Gastrocnemius medialis (tissue), 4 donors: ENCODE measurements around the gene C20orf141. TPM values are rescaled to one million over a fixed set of nuclear protein-coding genes. Genes with fewer than 3 reads are reported as not detected.
A peak's percentile ranks its signal among the peaks of the same experiment; 100 is the strongest.
"Not testable (repeated sequence)": the region's sequence is repeated elsewhere in the genome, so short reads cannot be mapped to it uniquely, and the experiment has no call there.

Source experiments
- ATAC-seq, 2 donors: fragments of 150-250 bp; one replicate each; pipeline ENCODE4 v1.9.1; 2016
- DNase-seq, 2 donors: peaks; one replicate each; pipeline ENCODE4 v3.0.0-alpha.2; 2019
- H3K27ac ChIP-seq, 4 donors: fragments of 200-600 bp; sonication (generic); 1 replicate in 1 of 4; 2 replicates in 3 of 4; pipeline ENCODE4 v1.5.1; 2016 to 2018; ENCODE audit warnings: mild to moderate bottlenecking in 2 of 4, moderate library complexity in 1 of 4
- H3K27me3 ChIP-seq, 3 donors: fragments of 200-600 bp; sonication (generic) in 2 of 3; 1 replicate in 1 of 3; 2 replicates in 2 of 3; pipeline versions ENCODE4 v1.5.1 to v1.6.0; 2016 to 2019; ENCODE audit warnings: mild to moderate bottlenecking in 1 of 3, moderate library complexity in 1 of 3
- H3K36me3 ChIP-seq, 2 donors: fragments of 200-600 bp; sonication (generic) in 1 of 2; one replicate each; pipeline ENCODE4 v1.5.1; 2017 to 2018
- H3K4me1 ChIP-seq, 2 donors: fragments of 200-600 bp; sonication (generic) in 1 of 2; one replicate each; pipeline ENCODE4 v1.5.1; 2016 to 2017; ENCODE audit warnings: mild to moderate bottlenecking in 2 of 2
- H3K4me3 ChIP-seq, 4 donors: fragments of 200-600 bp; sonication (generic) in 3 of 4; 1 replicate in 1 of 4; 2 replicates in 3 of 4; pipeline ENCODE4 v1.5.1; 2016 to 2019; ENCODE audit warnings: mild to moderate bottlenecking in 2 of 4
- H3K9me3 ChIP-seq, 3 donors: fragments of 200-600 bp; sonication (generic) in 2 of 3; 1 replicate in 1 of 3; 2 replicates in 2 of 3; pipeline ENCODE4 v1.5.1; 2016 to 2019
- CTCF ChIP-seq, 5 experiments: fragments of 450-650 bp in 3 of 5; fragments of 200-600 bp in 2 of 5; sonication (generic) in 2 of 5; IDR thresholded peaks in 4 of 5; conservative IDR thresholded peaks in 1 of 5; 1 replicate in 4 of 5; 2 replicates in 1 of 5; pipeline ENCODE4 v1.5.1; 2016 to 2019; ENCODE audit warnings: antibody characterized with exemption in 5 of 5, mild to moderate bottlenecking in 3 of 5, moderate library complexity in 3 of 5
- POLR2A ChIP-seq, 2 donors: fragments of 450-650 bp; IDR thresholded peaks; one replicate each; pipeline ENCODE4 v1.6.1; 2017; ENCODE audit warnings: antibody characterized with exemption in 2 of 2, mild to moderate bottlenecking in 2 of 2, moderate library complexity in 2 of 2
- in situ Hi-C, 4 donors: fragments of 200-750 bp; cut with MboI; loops; one replicate each; pipeline versions ENCODE4 v1.15.0 to v1.8.0; 2017; ENCODE audit warnings: low sequenced_read_pairs in 4 of 4
- intact Hi-C: fragments of 100-400 bp; cut with DNase I; formaldehyde crosslinking; loops from one replicate; pipeline ENCODE4 v1.15.1; 2023; ENCODE audit warnings: low total_unique reads
- total RNA-seq, 4 donors: library from RNA; depleted of rRNA; stranded (reverse); fragments of >200 nt; gene quantifications; one replicate each; pipeline versions ENCODE4 v1.1.0 to v1.2.3, GENCODE V29; 2016

C20orf141 gene
- total RNA-seq, result not detected

- in situ Hi-C loops (no loop called here), intact Hi-C loops (no loop called here)
- Histone ChIP-seq H3K36me3 (no peaks in the 10 kb centered on the region), H3K4me1 (no peaks in the 10 kb centered on the region), H3K4me3 (no peak within 1 kb of the TSS), H3K9me3 (peaks cover 0 to 5% (median 0%) of the 10 kb centered on the region in 3 donors), H3K27ac (no peak within 1 kb of the TSS), H3K27me3 (peaks cover under 1 to 20% (median 13%) of the 10 kb centered on the region in 3 donors)
- DNase-seq (peak; percentile 19 to 59), ATAC-seq (peak; percentile 29 to 58)
- TF ChIP-seq CTCF (IDR thresholded peaks at IDR 0.05 in 4 of 5, conservative IDR thresholded peaks at IDR 0.05 in 1 of 5), result no peak
Measured at GRCh38 chr20:2814587-2815051, at the start of gene C20orf141. Gene C20orf141 (plus strand): TSS chr20:2814987. CDS start chr20:2815185, 198 bp downstream.

GRCh38 chr20:2767768-2768631 lies 46.8 kb upstream of the C20orf141 start:
- in situ Hi-C loops, result no loop called here
- no peak overlapping the region for H3K27ac ChIP-seq
- TF ChIP-seq CTCF (IDR thresholded peaks at IDR 0.05 in 4 of 5, conservative IDR thresholded peaks at IDR 0.05 in 1 of 5) (no peak), POLR2A (IDR thresholded peaks at IDR 0.05) (no peak)
- no peaks in the 10 kb centered on the region for H3K36me3 ChIP-seq
- peaks cover 7 to 13% (median 11%) of the 10 kb centered on the region in 3 donors for H3K27me3 ChIP-seq
- DNase-seq (no peak), ATAC-seq (no peak)
- intact Hi-C loops, result no loop called here
- no peaks in the 10 kb centered on the region for H3K9me3 ChIP-seq
- H3K4me3 ChIP-seq, result no peak overlapping the region
- H3K4me1 ChIP-seq, result no peaks in the 10 kb centered on the region

- intact Hi-C loops (no loop called here), in situ Hi-C loops (no loop called here)
- Histone ChIP-seq H3K36me3 (no peaks in the 10 kb centered on the region), H3K9me3 (no peaks in the 10 kb centered on the region), H3K27me3 (peaks cover under 1 to 11% (median 11%) of the 10 kb centered on the region in 3 donors), H3K4me3 (no peak overlapping the region), H3K4me1 (no peaks in the 10 kb centered on the region), H3K27ac (no peak overlapping the region)
- ATAC-seq, result no peak
- no peak for DNase-seq
- TF ChIP-seq POLR2A (IDR thresholded peaks at IDR 0.05), result no peak
- no peak for TF ChIP-seq CTCF (IDR thresholded peaks at IDR 0.05 in 4 of 5, conservative IDR thresholded peaks at IDR 0.05 in 1 of 5)
Measured at GRCh38 chr20:2768632-2769015, 46.2 kb upstream of the C20orf141 start.

- intact Hi-C loops, result loop anchor here (2.0 kb wide), 1 partner anchor 59 kb away; no protein-coding TSS in a partner anchor
- H3K4me3 ChIP-seq, in situ Hi-C loops, H3K36me3 ChIP-seq, H3K9me3 ChIP-seq, H3K27ac ChIP-seq, H3K4me1 ChIP-seq, DNase-seq, ATAC-seq: not testable (repeated sequence)
- peaks cover 0 to 11% (median 11%) of the 10 kb centered on the region in 3 donors for H3K27me3 ChIP-seq
Measured at GRCh38 chr20:2770091-2770490, 44.7 kb upstream of the C20orf141 start.

- in situ Hi-C loops, result no loop called here
Measured at GRCh38 chr20:2771631-2772080, 43.1 kb upstream of the C20orf141 start.

More at GRCh38 chr20:2771631-2772080, 43.1 kb upstream of the C20orf141 start:
- no peaks in the 10 kb centered on the region for H3K4me1 ChIP-seq
- H3K4me3 ChIP-seq, result no peak overlapping the region
- intact Hi-C loops, result loop anchor here (2.0 kb wide), 1 partner anchor 61 kb away; no protein-coding TSS in a partner anchor
- peaks cover 0 to 10% (median 8%) of the 10 kb centered on the region in 3 donors for H3K27me3 ChIP-seq
- no peak overlapping the region for H3K27ac ChIP-seq
- DNase-seq, result no peak
- TF ChIP-seq CTCF (IDR thresholded peaks at IDR 0.05 in 4 of 5, conservative IDR thresholded peaks at IDR 0.05 in 1 of 5) (no peak), POLR2A (IDR thresholded peaks at IDR 0.05) (no peak)
- ATAC-seq, result no peak
- no peaks in the 10 kb centered on the region for H3K9me3 ChIP-seq
- no peaks in the 10 kb centered on the region for H3K36me3 ChIP-seq
